HUES6 (cell line): ENCODE measurements around the gene FHDC1.

Source experiments
- H3K27ac ChIP-seq: 2 replicates; pipeline ENCODE4 v1.7.0; 2013; ENCODE audit warnings: low read depth, mild to moderate bottlenecking, low read length, inconsistent platforms
- H3K27me3 ChIP-seq: 2 replicates; pipeline ENCODE4 v1.6.1; 2013; ENCODE audit warnings: low read length; ENCODE audit not compliant: control insufficient read depth, insufficient read depth
- H3K36me3 ChIP-seq: 2 replicates; pipeline ENCODE4 v1.6.1; 2013; ENCODE audit warnings: low read length; ENCODE audit not compliant: control insufficient read depth, insufficient read depth
- H3K4me1 ChIP-seq: 2 replicates; pipeline ENCODE4 v1.6.1; 2013; ENCODE audit warnings: low read length; ENCODE audit not compliant: control insufficient read depth, insufficient read depth
- H3K4me3 ChIP-seq: 2 replicates; pipeline ENCODE4 v1.5.1; 2013; ENCODE audit warnings: low read depth, low read length
- H3K9ac ChIP-seq: one replicate; pipeline ENCODE4 v1.6.1; 2013; ENCODE audit warnings: mild to moderate bottlenecking, low read length
- H3K9me3 ChIP-seq: 2 replicates; pipeline ENCODE4 v1.6.1; 2013; ENCODE audit warnings: low read depth, low read length; ENCODE audit not compliant: control insufficient read depth, insufficient read depth

Gene FHDC1

GRCh38 chr4:152997771-152998487, 61.8 kb downstream of the FHDC1 start:
- Histone ChIP-seq H3K4me1 (peaks cover 17% of the 10 kb centered on the region), H3K27ac (no peak overlapping the region), H3K9me3 (no peaks in the 10 kb centered on the region), H3K4me3 (no peak overlapping the region), H3K27me3 (no peaks in the 10 kb centered on the region; the same call in 1 of the 2 replicates), H3K9ac (no peak overlapping the region), H3K36me3 (no peaks in the 10 kb centered on the region)

- no peak overlapping the region for H3K9ac ChIP-seq
- H3K36me3 ChIP-seq, result no peaks in the 10 kb centered on the region
- no peak overlapping the region for H3K27ac ChIP-seq
- peaks cover 17% of the 10 kb centered on the region for H3K4me1 ChIP-seq
- H3K27me3 ChIP-seq, result no peaks in the 10 kb centered on the region; the same call in 1 of the 2 replicates
- H3K4me3 ChIP-seq, result no peak overlapping the region
- no peaks in the 10 kb centered on the region for H3K9me3 ChIP-seq
Observed at GRCh38 chr4:152998861-152999260, 62.7 kb downstream of the FHDC1 start.

- Histone ChIP-seq H3K9ac (no peak overlapping the region), H3K36me3 (no peaks in the 10 kb centered on the region), H3K27ac (no peak overlapping the region), H3K9me3 (no peaks in the 10 kb centered on the region), H3K4me1 (peaks cover 22% of the 10 kb centered on the region), H3K27me3 (no peaks in the 10 kb centered on the region; the same call in 1 of the 2 replicates), H3K4me3 (no peak overlapping the region)
Observed at GRCh38 chr4:152999346-153000075, 63.4 kb downstream of the FHDC1 start.

GRCh38 chr4:153000076-153000420, 63.9 kb downstream of the FHDC1 start:
- Histone ChIP-seq H3K9me3 (no peaks in the 10 kb centered on the region), H3K36me3 (no peaks in the 10 kb centered on the region), H3K9ac (no peak overlapping the region), H3K4me3 (no peak overlapping the region), H3K27me3 (no peaks in the 10 kb centered on the region; the same call in 1 of the 2 replicates), H3K4me1 (peaks cover 27% of the 10 kb centered on the region), H3K27ac (no peak overlapping the region)

GRCh38 chr4:153001626-153002025, 65.5 kb downstream of the FHDC1 start:
- H3K36me3 ChIP-seq, result no peaks in the 10 kb centered on the region
- no peaks in the 10 kb centered on the region; the same call in 1 of the 2 replicates for H3K27me3 ChIP-seq
- H3K27ac ChIP-seq, result no peak overlapping the region
- H3K9me3 ChIP-seq, result no peaks in the 10 kb centered on the region
- peaks cover 23% of the 10 kb centered on the region for H3K4me1 ChIP-seq
- H3K4me3 ChIP-seq, result no peak overlapping the region
- no peak overlapping the region for H3K9ac ChIP-seq

GRCh38 chr4:153002110-153002509, 66.0 kb downstream of the FHDC1 start:
- Histone ChIP-seq H3K36me3 (no peaks in the 10 kb centered on the region), H3K4me1 (peaks cover 23% of the 10 kb centered on the region), H3K9me3 (no peaks in the 10 kb centered on the region), H3K27me3 (no peaks in the 10 kb centered on the region; the same call in 1 of the 2 replicates), H3K9ac (no peak overlapping the region), H3K27ac (no peak overlapping the region), H3K4me3 (no peak overlapping the region)

- Histone ChIP-seq H3K4me1 (peaks cover 29% of the 10 kb centered on the region), H3K27me3 (no peaks in the 10 kb centered on the region), H3K4me3 (no peak overlapping the region), H3K36me3 (no peaks in the 10 kb centered on the region), H3K9ac (no peak overlapping the region), H3K27ac (no peak overlapping the region), H3K9me3 (no peaks in the 10 kb centered on the region)
Observed at GRCh38 chr4:153004081-153004850, 68.1 kb downstream of the FHDC1 start.

GRCh38 chr4:153005899-153006381, 69.8 kb downstream of the FHDC1 start:
- Histone ChIP-seq H3K4me3 (no peak overlapping the region), H3K9me3 (peaks cover 8% of the 10 kb centered on the region), H3K36me3 (no peaks in the 10 kb centered on the region), H3K4me1 (peaks cover 29% of the 10 kb centered on the region), H3K27ac (no peak overlapping the region), H3K9ac (no peak overlapping the region), H3K27me3 (no peaks in the 10 kb centered on the region)

GRCh38 chr4:153008578-153009199, 72.6 kb downstream of the FHDC1 start:
- H3K9me3 ChIP-seq, result peaks cover 21% of the 10 kb centered on the region
- H3K36me3 ChIP-seq, result no peaks in the 10 kb centered on the region
- peaks cover 23% of the 10 kb centered on the region for H3K4me1 ChIP-seq
- H3K9ac ChIP-seq, result no peak overlapping the region
- no peaks in the 10 kb centered on the region for H3K27me3 ChIP-seq
- no peak overlapping the region for H3K27ac ChIP-seq
- no peak overlapping the region for H3K4me3 ChIP-seq

GRCh38 chr4:153010146-153010545, 74.0 kb downstream of the FHDC1 start:
- H3K9me3 ChIP-seq, result peaks cover 21% of the 10 kb centered on the region
- H3K27me3 ChIP-seq, result no peaks in the 10 kb centered on the region
- H3K4me1 ChIP-seq, result peaks cover 14% of the 10 kb centered on the region
- H3K4me3 ChIP-seq, result no peak overlapping the region
- H3K27ac ChIP-seq, result no peak overlapping the region
- H3K36me3 ChIP-seq, result no peaks in the 10 kb centered on the region
- H3K9ac ChIP-seq, result no peak overlapping the region
